ENCODE results near the gene SYNE1.

The SYNE1 gene

DNA sequence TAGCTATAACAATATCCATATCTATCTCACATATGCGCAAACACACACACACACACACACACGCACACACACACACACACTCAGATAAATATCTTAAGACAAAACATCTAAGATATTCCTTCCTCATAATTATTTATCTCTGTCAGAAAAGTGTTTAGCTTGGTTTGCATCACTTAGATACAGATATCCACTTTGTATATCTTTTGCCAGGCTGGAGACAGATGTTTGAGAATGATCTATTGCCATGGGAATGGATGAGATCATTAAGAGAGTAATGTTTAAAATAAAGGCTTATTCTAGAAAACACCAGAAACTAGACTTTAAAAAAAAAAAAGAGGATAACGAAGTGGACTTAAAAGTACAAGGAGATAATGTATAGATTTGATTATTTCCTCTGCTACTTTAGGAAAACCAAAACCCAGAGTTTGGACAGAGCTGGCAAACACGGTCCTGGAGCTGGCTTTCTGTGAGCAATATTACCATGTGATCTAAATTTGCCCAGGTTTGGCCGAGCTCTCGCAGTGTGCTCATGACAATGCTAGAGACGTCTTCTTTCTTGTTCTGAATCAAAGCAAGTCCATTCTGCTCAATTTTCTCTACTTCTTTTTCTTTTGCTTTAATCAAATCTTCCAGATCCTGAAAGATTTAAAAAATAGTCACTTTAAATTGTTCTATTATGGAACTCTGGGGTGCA is 411.8 kb downstream of the SYNE1 start:
- DNase-seq: no peak

DNA sequence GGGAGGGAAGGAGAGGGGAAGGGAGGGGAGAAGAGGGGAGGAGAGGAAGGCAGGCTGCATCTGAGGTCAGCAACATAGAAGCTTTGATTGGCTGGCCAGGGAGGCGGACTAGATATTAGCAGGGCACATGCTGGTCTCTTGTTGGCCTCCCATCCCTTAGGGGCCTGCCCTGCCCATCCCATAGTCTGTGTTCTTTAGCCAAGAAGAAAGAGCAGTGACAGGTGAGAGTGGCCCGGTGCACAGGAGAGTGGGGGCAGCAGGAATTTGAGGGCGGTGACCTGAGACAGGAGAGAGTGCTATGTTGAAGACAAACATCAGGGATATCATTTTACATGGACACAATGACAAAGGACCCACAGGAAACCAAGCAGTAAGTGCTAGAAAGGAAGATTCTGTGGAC is 413.5 kb downstream of the SYNE1 start:
- DNase-seq: no peak

DNA sequence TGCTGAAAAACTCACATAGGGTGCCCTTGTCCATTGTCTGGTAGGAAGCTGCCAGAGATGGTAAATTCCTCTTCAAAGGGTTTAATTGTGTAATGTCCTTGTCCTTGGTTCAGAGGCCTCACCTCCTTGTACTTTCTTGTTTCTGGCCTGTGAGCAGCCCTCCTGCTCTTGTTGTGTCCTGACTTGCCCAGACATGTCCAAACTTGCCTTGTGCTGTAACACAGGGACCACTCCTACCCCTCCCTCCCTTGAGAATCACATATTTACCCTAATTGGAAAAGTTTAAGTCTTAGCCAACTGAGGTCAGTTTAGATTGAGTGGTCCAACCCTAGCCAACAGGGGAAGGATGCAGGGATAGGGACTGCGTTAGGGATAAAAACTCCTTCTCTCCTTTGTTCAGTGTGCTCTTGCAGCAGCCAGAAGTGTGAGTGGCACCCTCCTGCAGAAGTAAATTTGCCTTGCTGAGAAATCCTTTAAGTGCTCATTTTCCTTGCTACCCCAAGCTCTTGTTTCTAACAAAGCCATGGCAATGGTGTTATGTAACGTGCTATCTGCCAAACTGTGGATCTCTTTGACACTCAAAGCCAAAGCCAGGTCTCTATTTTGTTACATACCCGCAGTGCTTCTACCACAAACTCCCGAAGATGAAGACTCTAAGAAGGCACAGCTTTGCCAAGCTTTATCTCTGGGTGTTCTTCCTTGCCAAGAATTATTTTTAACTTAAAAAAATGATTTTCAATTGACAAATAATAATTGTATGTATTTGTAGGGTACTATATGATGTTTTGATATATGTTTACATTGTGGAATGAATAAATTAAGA is 415.1 kb downstream of the SYNE1 start:
- DNase-seq: no peak

DNA sequence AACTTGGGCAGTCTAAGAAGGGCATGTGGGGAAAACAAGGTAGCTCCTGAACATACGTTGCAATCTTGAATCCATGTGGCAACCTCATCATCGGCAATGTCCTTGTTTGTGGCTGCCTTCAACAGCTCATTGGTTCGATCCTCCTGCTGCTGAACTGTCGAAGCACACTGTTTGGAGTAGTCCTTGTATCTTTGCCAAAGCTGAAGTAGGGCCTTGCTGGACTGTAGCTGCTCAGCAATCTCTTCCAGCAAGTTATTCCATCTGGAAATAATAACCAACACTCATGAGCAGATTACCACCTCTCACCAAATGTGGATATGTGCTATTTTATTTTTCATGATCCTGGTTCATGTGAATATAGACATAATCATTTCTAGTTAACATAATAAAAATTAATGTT is 416.4 kb downstream of the SYNE1 start:
- DNase-seq: no peak

DNA sequence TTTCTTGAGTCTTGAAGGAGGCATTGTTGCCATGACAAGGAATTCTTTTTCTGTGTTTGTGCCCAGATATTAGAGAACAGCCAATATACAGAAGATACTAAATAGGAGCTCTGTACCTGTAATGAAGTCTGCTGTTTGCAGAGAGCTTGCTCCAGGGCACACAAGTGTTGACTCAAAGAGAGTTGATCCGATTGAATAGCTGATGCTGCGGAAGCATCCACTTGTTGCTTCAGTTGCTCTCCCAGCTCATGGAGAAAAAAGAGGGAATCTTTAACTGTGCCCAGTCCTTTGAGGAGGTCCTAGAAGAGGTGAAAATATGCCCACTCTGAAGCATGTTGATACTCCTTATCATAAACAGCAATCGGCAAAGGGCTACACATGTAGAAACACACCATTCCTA is 418.3 kb downstream of the SYNE1 start:
- no peak for DNase-seq

DNA sequence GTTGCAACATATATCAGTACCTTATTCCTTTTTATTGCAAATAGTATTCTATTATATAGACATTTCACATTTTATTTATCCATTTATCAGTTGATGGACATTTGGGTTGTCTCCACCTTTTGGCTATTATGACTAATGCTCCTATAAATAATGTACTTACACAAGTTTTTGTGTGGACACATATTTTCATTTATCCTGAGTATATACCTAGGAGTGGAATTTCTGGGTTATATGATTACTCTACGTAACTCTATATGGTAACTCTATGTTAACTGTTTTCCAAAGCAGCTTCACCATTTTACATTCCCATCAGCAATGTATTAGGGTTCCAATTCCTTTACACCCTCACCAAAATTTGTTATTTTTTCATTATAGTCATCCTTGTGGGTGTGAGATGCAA is 424.7 kb downstream of the SYNE1 start:
- no peak for DNase-seq

DNA sequence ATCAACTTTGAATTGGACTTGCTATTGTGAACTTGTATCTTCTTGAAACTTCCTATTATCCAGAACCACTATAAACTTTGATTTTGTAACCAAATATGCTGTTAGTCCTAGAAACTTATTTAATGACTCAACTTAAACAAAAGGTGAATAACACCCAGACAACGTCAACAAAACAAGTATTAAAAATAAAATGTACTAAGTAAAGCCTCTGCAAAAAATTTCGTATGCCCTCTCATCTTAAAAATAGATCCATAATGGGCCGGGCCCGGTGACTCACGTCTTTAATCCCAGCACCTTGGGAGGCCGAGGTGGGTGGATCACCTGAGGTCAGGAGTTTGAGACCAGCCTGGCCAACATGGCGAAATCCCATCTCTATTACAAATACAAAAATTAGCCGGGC is 428.0 kb downstream of the SYNE1 start:
- DNase-seq: no peak

DNA sequence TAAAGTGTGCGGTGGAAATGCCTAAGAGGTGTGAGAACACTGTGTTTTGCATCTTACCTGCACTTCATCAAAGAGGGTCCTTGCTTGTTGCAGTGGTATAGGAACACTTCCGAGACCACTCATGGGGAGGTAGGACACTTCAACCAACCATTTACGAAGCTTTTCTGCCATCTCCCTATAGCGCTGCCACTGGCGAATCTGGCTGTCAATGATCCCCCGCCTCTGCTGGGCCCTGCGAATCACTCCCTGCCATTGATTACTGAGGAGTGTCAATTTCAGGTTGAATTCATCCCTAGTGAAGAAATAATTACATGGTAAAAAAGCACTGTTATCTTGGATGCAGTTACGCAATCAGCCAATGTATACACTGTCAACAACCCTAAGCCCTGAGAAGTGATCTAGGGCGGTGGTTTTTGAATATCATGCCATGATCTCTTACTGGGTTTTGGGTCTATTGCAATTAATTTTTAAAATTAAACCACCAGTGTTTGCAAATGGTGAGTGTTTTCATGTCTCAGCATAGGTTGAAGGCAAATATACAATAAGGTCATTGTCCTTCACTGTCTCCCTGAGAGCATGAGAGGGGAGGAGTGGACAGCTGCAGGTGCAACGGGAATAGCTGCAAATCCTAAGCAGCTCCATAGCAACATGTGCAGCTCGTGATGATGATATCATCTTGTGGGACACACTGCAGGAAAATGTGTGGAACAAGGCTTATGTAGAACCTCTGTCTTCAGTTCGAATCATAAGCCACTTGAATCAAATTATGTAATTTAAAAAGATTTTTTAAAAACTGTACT is 429.0 kb downstream of the SYNE1 start:
- DNase-seq: no peak

DNA sequence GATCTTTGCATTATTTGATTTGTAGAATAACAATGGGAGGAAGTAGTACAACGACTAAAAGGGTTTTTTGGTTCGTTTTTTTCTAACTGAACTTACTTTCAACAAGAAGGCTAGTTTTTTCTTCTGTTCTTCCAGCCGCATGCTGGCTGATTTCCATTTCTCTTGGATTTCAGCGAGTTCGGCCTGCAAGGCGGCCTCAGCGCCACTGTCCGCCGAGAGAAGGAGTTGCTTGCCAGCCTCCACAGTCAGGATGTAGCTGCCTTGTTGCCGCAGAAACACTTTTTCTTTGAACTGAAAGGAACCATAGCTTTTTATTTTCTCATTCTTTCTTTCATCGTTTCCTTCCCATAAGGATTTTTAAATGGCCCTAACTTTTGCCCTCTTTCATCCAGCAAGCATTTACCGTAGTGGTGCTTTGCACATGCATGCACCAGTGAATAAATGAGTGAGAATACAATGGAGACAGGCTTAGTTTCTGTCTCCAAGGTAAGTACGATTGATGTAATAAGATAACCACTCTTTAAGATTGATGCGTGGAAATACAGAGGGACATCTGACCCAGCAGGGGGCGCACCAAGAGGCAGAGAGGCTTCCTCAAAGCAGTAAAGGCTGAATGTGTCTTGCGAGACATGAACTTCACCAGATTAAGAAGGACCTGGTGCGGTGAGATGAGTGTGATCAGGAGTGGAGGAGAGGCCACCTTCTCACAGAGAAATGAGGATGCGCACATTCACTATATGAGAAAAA is 430.9 kb downstream of the SYNE1 start:
- DNase-seq: peak; percentile 18

DNA sequence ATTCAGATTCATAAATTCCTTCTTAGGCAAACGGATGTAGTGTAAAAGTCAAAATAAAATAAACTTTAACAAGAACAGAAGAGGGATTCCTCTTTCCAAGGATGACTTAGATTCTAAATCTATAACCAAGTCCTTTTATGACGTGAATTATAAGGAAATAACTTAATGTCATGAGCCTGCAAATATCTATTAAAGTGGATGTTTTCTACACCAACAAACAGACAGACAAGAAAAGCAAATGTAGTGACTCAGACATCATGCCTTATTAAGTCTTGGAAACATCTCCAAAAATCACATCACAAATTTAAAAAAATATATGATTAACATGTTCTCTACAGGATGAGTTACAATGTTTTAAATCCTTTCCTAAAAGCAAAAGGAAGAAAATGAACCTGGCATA is 432.6 kb downstream of the SYNE1 start:
- no peak for DNase-seq

DNA sequence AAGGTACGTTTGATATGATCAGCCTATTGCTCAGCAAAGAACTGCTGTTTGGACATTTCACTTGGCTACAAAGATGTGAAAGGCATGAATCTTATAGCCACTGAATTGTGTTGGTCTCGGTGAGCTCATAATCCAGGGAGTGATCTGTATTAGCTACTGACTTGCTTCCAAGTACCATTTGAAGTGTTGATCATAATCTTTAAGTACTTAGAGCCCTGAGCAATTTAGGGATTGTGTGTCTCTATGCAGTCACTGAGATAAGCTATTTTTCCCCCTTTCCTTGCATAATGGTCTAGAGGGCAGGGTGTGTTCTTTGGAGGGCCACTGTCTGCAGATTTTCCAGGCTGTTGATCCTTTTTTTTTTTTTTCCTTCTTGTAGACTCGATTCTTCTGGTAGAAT is 436.0 kb downstream of the SYNE1 start:
- no peak for DNase-seq

DNA sequence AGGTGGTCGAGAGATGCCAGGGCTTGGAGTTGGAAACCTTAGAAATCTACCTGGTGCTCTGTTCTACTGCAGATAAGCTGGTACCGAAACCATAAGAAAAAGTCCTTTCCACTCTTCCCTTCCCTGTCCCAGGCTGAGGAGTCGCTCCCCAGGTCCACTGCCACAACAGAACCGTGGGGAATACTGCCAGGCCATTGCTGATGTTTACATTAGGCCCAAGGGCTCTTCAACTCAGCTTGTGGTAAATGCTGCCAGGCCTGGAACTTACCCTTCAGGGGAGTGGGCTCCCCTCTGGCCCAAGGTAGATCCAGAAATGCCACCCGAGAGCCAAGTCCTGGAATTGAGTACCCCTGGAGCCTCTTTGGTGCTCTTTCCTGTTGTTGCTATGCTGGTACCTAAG is 441.3 kb downstream of the SYNE1 start:
- DNase-seq: no peak

DNA sequence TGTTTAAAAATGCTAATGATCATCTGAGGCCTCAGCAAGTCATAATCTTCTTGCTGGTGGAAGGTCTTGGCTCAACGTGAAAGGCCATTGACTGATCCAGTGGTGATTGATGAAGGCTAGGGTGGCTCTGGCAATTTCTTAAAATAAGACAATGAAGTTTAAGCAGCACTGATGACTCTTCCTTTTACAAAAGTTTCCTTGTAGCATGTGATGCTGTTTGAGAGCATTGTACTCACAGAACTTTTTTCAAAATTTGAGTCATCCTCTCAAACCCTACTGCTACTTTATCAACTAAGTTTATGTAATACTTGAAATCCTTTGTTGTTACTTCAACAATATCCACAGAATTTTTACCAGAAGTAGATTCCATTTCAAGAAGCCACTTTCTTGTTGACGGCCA is 447.4 kb downstream of the SYNE1 start:
- no peak for DNase-seq

DNA sequence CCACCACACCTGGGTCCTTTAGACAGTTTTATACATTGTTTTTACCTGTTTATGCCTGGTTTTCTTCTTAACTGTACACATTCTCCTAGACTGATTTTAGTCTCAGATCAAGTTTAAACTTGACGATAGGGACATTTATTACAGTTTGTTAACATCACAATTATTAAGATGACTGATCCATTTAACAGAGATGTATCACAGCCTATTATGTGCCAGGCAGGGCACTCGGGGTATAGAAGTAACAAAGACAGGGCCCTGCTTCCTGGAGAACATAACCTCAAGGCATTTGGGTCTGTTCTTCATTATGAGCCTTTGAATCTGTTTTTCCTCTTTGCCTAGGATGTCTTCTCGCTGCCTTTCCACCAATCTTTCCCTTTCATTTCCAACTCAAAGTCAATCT is 449.2 kb downstream of the SYNE1 start:
- DNase-seq: no peak

DNA sequence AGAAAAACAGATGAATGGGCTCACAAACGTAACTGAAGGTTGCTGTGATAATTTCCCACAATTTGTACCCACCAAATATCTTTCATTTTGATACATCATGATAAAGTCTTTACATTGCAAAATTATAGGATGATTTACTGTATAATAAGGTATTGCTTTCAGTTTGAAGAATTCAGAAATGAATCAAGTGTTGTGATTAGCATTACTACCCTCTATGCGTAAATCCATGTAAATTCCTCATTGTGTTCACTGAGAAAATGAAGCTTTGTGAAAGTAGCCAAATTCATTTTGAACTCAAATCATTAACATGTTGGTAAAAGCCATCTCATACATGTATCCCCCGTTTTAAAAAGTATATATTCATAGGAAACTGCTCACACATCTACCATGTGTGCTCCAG is 450.3 kb downstream of the SYNE1 start:
- DNase-seq: no peak

DNA sequence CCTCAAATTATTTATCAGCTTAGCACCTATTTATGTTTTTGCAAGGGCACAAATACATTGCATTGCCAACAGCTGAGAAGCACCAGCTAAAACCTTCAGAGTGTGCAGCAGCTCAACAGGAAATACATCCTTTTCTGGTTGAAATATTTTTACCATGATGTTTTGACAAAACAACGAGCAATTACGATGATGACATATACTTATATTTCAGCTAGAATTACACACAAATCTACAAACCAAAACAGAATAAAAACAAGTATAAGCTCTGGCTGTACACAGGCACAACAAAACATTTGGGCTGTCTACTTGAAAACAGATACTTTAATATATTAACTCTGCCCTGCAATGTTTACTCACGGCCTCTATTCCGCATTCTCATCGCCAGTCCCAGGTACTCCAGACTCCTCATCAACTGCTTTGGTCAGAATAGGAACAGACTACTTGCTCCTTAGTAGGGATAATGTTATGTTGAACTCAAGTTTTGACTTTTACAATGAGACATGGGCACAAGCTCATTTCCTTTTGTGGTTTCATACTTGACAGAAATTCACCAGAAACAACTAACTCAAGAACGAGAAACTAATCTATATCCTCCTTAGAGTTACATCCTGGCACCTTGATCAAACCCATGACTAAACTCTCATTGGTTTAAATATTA is 452.1 kb downstream of the SYNE1 start:
- DNase-seq: no peak

DNA sequence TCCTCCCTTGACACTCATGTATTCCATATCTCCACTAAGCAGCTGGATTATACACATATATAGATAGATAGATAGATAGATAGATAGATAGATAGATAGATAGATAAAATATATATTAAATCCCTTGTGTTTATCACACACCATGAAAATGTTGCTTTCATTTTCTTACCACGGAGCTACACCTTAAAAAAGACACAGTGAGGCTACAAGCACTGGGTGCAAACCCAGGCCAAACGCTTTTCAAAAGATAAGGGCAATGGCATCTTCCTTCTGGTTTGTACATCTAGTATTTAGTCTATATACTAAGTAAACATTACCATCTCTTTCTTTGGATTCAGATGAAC is 452.6 kb downstream of the SYNE1 start:
- DNase-seq: no peak

DNA sequence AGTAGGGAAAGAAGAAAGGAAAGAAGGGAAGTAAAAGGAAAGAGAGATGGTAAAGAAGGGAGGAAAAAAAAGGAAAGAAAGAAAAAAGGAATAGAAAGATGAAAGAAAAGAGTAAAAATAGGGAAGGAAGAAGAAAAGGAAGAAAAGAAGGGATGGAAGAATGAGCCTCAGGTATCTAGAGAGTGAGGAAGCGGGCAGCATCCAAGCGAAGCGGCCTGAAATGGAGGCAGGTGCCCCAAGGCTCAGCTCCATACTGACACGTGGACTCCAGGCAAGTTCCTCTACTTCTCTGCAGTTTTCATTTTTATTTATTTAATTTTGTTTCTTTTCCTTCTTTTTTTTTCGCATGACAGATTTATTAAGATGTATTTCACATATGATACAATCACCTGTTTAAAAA is 456.6 kb downstream of the SYNE1 start:
- DNase-seq: no peak

DNA sequence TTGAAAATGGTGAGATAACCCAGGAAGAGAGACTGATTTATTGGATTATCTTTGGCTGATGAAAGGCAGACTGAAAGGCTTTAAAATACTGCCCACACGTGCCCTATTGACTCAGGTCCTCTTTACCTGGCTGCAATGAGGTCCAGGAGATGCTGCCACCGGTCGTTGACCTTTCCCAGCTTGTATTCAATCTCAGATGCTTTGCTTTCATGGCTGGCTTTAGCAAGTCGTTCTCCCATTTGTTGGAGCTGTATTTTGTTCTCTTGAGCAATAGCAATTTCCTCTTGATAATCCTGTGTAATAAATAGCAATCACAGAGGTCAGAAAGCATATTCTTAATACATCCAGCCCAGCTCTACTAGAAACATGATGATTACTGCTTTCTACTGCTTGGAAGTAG is 460.9 kb downstream of the SYNE1 start:
- no peak for DNase-seq

DNA sequence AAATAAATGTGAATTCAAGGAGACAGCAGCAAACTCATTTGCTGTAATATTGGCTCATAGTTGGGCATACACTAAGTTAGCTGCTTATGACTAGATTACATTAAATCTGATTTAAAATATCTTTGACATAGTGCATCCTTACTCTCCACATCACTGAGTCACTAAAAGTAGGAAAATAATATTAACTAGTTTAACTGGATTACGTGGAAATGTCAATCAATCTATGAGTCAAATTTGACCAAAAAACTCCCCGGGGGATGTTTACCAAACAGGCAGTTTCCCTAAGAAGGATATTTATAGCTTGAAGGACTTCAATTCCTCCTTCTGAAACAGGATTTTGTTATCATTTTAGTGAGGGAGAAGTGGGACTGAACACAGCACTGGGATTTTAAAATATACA is 463.2 kb downstream of the SYNE1 start:
- no peak for DNase-seq

DNA sequence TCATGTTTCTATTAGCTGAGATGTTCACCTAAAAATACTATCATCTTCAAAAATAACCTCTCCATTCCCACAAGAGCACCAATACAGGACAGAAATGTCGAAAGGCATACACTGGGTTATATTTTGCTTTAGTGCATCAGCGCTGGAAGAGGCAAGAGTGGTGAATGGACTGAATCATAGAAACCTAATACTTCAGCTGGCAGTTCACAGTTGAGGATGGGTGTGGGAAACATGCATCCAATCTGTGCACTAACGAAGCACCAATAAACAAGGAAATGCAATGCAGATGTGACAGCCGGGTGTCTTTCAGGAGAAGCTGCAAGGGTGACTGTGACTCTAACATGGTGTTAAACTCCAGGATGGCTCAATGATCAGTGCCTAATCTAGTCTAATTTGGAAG is 463.8 kb downstream of the SYNE1 start:
- no peak for DNase-seq

Data from inflammatory macrophage treated with lipopolysaccharide for 4 hours (primary cell).